ENCODE results near the gene MYO18B. TPM values are rescaled to one million over a fixed set of nuclear protein-coding genes. Genes with fewer than 3 reads are reported as not detected.

Gene MYO18B
- total RNA-seq, 2 donors from 2014 or later: 0.11 TPM; not detected in 1

DNA sequence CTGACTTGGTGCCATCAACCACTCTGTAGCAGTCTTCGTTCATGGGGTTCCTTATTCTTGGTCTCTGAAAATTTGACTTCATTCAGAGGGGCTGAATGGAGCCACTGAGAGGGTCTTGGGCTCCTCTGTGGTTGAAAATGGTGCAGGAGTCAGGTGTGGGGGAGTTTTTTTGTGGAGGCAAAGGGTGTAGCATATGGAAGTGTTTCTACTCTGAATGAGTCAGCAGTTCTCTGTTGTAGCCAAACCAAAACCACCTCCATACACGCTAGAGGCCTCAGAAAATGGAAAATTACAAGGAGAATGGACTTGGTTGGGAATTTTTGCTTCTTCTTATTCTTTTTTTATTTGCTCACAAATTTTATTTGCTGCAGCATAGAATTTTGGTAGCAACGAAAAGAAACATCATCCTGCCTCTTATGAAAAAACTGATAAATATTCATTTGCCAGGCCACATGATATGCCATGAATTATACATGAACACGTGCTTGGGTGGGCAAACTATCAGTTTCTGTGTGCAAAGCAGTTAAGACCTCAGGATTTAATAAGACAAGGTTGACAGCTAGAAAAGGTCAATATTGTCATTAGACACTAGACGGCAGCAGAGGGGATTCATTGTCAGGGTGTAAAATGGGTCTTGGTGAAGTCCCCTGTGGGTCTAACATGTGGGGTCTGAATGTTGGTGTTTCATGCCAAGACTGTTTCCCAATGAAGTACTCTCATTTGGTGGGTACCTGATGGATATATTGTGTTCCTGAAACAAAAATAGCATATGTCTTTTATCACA lies 111.7 kb downstream of the MYO18B start:
- Histone ChIP-seq H3K4me1 (no peaks in the 10 kb centered on the region), H3K9me3 (no peaks in the 10 kb centered on the region), H3K4me3 (no peak overlapping the region), H3K27me3 (no peaks in the 10 kb centered on the region), H3K9ac (ENCODE audit: low read depth in 2 of 2, low read length in 2 of 2) (no peak overlapping the region), H3K36me3 (no peaks in the 10 kb centered on the region), H3K27ac (no peak overlapping the region)
- DNase-seq: no peak
- TF ChIP-seq, protein P1, sequence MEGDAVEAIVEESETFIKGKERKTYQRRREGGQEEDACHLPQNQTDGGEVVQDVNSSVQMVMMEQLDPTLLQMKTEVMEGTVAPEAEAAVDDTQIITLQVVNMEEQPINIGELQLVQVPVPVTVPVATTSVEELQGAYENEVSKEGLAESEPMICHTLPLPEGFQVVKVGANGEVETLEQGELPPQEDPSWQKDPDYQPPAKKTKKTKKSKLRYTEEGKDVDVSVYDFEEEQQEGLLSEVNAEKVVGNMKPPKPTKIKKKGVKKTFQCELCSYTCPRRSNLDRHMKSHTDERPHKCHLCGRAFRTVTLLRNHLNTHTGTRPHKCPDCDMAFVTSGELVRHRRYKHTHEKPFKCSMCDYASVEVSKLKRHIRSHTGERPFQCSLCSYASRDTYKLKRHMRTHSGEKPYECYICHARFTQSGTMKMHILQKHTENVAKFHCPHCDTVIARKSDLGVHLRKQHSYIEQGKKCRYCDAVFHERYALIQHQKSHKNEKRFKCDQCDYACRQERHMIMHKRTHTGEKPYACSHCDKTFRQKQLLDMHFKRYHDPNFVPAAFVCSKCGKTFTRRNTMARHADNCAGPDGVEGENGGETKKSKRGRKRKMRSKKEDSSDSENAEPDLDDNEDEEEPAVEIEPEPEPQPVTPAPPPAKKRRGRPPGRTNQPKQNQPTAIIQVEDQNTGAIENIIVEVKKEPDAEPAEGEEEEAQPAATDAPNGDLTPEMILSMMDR (IDR thresholded peaks at IDR 0.05): no peak
- intact Hi-C loops (cut with DNase I): loop anchor here (10.0 kb wide), 1 partner anchor 701 kb away; no protein-coding TSS in a partner anchor

DNA sequence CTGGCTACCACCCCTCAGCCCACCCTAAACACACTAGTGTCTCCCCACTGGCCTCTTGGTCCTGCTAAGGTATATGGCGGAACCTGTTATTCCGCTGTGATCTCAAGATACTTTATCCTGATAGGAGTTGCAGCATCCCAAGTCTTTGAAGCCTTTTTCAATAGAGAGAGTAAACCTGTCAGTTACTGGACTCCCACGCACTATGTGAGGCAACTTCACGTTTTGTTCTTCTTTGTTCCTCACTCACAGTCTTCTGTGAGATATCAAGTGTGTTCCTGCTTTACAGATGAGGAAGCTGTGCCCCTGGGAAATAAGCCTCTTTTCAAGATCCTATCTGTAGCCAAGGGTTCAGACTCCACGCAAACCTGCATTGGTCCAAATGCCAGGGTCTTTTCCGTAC lies 127.8 kb downstream of the MYO18B start:
- no peak overlapping the region for H3K9ac ChIP-seq (ENCODE audit: low read depth in 2 of 2, low read length in 2 of 2)
- no peaks in the 10 kb centered on the region for H3K9me3 ChIP-seq
- intact Hi-C loops (cut with DNase I): no loop called here
- no peak overlapping the region for H3K4me3 ChIP-seq
- DNase-seq: no peak
- no peaks in the 10 kb centered on the region for H3K4me1 ChIP-seq
- H3K36me3 ChIP-seq: no peaks in the 10 kb centered on the region
- TF ChIP-seq, protein P1 (IDR thresholded peaks at IDR 0.05): no peak
- H3K27me3 ChIP-seq: no peaks in the 10 kb centered on the region
- H3K27ac ChIP-seq: no peak overlapping the region

- no peak overlapping the region for H3K9ac ChIP-seq (ENCODE audit: low read depth in 2 of 2, low read length in 2 of 2)
- H3K36me3 ChIP-seq: no peaks in the 10 kb centered on the region
- intact Hi-C loops (cut with DNase I): no loop called here
- no peak overlapping the region for H3K27ac ChIP-seq
- DNase-seq: no peak
- no peaks in the 10 kb centered on the region for H3K9me3 ChIP-seq
- H3K27me3 ChIP-seq: no peaks in the 10 kb centered on the region
- TF ChIP-seq, protein P1 (IDR thresholded peaks at IDR 0.05): no peak
- H3K4me3 ChIP-seq: no peak overlapping the region
- H3K4me1 ChIP-seq: no peaks in the 10 kb centered on the region
Measured at GRCh38 chr22:25874327-25874726, 132.3 kb downstream of the MYO18B start.

DNA sequence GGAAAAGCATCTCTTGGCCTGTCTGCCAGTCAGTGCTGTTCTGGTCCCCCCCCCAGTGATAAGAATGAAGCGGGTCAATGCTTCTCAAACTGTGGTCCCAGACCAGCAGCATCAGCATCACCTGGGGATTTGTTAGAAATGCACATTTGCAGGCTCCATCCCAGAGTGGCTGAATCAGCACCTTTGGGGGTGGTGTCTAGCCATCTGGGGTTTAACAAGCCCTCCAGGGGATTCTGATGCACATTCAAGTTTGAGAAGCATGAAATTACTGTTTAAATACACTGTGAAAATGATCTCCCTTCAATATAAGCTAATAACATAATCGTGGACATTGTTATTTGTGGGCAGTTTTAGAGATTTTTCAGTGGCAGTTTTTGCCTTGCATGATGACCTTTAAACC lies 133.5 kb downstream of the MYO18B start:
- intact Hi-C loops (cut with DNase I): no loop called here
- TF ChIP-seq, protein P1 (IDR thresholded peaks at IDR 0.05): no peak
- Histone ChIP-seq H3K9ac (ENCODE audit: low read depth in 2 of 2, low read length in 2 of 2) (no peak overlapping the region), H3K27me3 (no peaks in the 10 kb centered on the region), H3K27ac (no peak overlapping the region), H3K9me3 (no peaks in the 10 kb centered on the region), H3K36me3 (no peaks in the 10 kb centered on the region), H3K4me1 (no peaks in the 10 kb centered on the region), H3K4me3 (no peak overlapping the region)
- no peak for DNase-seq

GRCh38 chr22:25876871-25877270 lies 134.9 kb downstream of the MYO18B start:
- Histone ChIP-seq H3K9ac (ENCODE audit: low read depth in 2 of 2, low read length in 2 of 2) (no peak overlapping the region), H3K9me3 (no peaks in the 10 kb centered on the region), H3K4me1 (no peaks in the 10 kb centered on the region), H3K36me3 (no peaks in the 10 kb centered on the region), H3K27ac (no peak overlapping the region), H3K27me3 (no peaks in the 10 kb centered on the region), H3K4me3 (no peak overlapping the region)
- TF ChIP-seq, protein P1 (IDR thresholded peaks at IDR 0.05): no peak
- no peak for DNase-seq
- intact Hi-C loops (cut with DNase I): no loop called here

Data from colonic mucosa (tissue), 4 donors.